Activated CD8-positive, alpha-beta T cell treated with anti-CD3 and anti-CD28 coated beads, Interleukin-2, amount 10 ng/mL, durations not matched to agents 7 days and 5 days (primary cell): ENCODE data around the gene PRKG1. TPM values are rescaled to one million over a fixed set of nuclear protein-coding genes. Genes with fewer than 3 reads are reported as not detected.

Source experiments
- ATAC-seq: fragments of 150-1000 bp; cut with Tn5 transposase; one replicate; pipeline ENCODE4 v1.10.0; 2021; ENCODE audit warnings: moderate library complexity
- CTCF ChIA-PET: fragments of 350-600 bp; sonication (Branson Sonifier 250); formaldehyde crosslinking; loops from one replicate; lab custom pipeline; 2021; ENCODE audit warnings: antibody characterized with exemption; lab: Charles Lee
- POLR2A ChIA-PET: fragments of 350-600 bp; sonication (Branson Sonifier 250); formaldehyde crosslinking; loops from one replicate; lab custom pipeline; 2021; ENCODE audit warnings: antibody characterized with exemption; lab: Charles Lee
- DNase-seq: peaks from one replicate; pipeline ENCODE4 v3.0.0-alpha.2; 2020
- H3K27ac Mint-ChIP-seq: one replicate; pipeline ENCODE4 v1.8.0; 2021; ENCODE audit warnings: mild to moderate bottlenecking, mixed read lengths
- H3K27me3 Mint-ChIP-seq: one replicate; pipeline ENCODE4 v1.8.0; 2021; ENCODE audit warnings: low read depth, mixed read lengths
- H3K36me3 Mint-ChIP-seq: one replicate; pipeline ENCODE4 v1.8.0; 2021; ENCODE audit warnings: low read depth, mixed read lengths
- H3K4me1 Mint-ChIP-seq: one replicate; pipeline ENCODE4 v1.8.0; 2021; ENCODE audit warnings: low read depth, mixed read lengths
- H3K4me3 Mint-ChIP-seq: one replicate; pipeline ENCODE4 v1.8.0; 2021; ENCODE audit warnings: mild to moderate bottlenecking, mixed read lengths
- H3K9me3 Mint-ChIP-seq: one replicate; pipeline ENCODE4 v1.8.0; 2022; ENCODE audit warnings: mixed read lengths; ENCODE audit not compliant: insufficient read depth
- total RNA-seq, 2 experiments: library from RNA; stranded (reverse); gene quantifications; one replicate each; pipeline ENCODE4 v1.2.3, GENCODE V29; 2021

The PRKG1 gene
- total RNA-seq, 2 experiments from 2014 or later: not detected

DNA sequence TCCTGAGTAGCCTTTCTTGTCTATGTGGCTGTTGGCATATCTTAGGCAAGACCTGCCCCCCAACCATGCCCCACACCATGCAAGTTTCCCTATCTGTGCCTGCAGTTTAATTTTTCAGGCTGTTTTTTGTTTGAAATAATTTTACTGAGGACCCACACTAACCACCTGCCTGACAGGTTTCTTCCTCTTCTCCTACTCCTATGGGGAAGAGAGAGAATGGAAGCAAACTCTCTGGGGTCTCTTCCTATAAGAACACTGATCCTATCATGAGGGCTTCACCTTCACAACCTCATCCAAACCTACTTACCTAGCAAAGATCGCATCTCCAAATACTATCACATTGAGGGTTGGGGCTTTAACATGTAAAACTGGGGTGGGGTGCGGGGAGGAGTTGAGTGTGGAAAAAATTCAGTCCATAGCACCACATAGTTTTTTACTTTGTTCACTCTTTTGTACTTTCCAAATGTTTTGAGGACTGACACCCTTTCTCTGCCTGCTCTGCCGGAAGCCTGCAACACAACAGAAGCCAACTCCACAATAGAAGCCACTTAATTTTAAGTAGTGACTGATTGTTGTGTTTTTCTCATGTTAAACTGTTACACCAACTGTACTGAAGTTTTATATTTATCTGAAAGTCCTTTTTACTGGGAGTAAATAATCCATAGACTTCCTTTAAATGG is 692.3 kb downstream of the PRKG1 start:
- H3K27ac Mint-ChIP-seq: no peak overlapping the region
- no peaks in the 10 kb centered on the region for H3K9me3 Mint-ChIP-seq
- ATAC-seq (no peak), DNase-seq (no peak)
- no peaks in the 10 kb centered on the region for H3K36me3 Mint-ChIP-seq
- H3K27me3 Mint-ChIP-seq: no peaks in the 10 kb centered on the region
- no peaks in the 10 kb centered on the region for H3K4me1 Mint-ChIP-seq
- H3K4me3 Mint-ChIP-seq: no peak overlapping the region
- ChIA-PET CTCF (no interaction called here), POLR2A (no interaction called here)

DNA sequence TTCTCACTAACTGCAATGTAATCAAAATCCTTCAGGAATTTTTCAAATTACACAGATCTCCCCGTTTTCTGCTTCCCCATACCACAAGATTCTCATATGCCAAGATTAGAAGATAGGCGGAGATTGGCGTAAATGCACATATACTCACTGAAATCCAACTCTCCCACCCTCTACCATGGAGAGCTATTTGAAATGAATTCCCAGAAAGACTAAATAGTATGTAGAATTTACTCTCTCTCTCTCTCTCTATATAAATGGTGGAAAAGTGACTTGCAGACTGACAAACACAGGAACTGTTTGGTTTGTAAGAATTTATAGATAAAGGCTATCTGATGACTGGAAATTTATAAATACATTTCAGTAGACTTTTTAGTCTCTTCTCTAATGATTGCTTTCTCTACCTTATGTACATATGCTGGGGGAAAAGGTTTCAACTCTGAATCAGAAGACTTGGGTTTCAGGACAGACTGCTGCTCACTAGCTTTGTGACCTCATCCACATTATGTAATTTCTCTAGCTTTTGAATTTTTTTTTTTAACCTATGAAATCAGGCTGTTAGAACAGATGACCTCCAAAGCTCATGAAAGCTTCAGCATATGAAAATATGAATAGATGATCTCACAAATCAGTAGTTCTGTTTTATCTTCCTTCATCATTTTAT is 692.9 kb downstream of the PRKG1 start:
- ChIA-PET CTCF (no interaction called here), POLR2A (no interaction called here)
- H3K27me3 Mint-ChIP-seq: no peaks in the 10 kb centered on the region
- H3K9me3 Mint-ChIP-seq: no peaks in the 10 kb centered on the region
- DNase-seq (no peak), ATAC-seq (no peak)
- H3K27ac Mint-ChIP-seq: no peak overlapping the region
- no peaks in the 10 kb centered on the region for H3K4me1 Mint-ChIP-seq
- no peaks in the 10 kb centered on the region for H3K36me3 Mint-ChIP-seq
- no peak overlapping the region for H3K4me3 Mint-ChIP-seq

DNA sequence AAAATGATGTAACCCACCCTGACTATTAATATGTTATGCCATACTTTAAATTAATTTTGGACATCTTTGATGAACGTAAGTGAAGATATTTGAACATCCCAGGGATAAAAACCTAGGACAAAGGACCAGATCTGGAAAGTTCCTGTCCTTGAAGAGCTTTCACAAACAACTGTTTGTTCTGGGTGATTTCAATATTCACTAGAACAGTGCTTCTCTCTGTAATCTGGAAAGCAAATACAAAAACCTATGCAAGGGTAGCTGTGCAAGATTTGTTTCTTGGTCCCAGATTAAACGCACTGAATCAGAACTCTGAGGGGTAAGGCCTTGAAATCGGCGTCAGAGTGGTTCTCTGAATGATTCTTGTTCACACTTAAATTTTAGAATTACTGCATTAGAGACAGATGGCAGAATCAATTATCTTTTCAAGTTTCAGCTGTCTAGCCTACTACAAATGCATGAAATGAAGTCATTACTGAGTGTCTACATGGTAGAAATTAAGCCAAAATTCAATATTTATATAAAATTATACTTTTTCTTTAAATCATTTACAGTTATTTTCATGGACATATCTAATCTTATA is 694.7 kb downstream of the PRKG1 start:
- Mint-ChIP-seq H3K27me3 (no peaks in the 10 kb centered on the region), H3K27ac (no peak overlapping the region), H3K4me1 (no peaks in the 10 kb centered on the region), H3K36me3 (no peaks in the 10 kb centered on the region), H3K9me3 (no peaks in the 10 kb centered on the region), H3K4me3 (no peak overlapping the region)
- CTCF ChIA-PET: no interaction called here
- DNase-seq (no peak), ATAC-seq (no peak)
- POLR2A ChIA-PET: no interaction called here

DNA sequence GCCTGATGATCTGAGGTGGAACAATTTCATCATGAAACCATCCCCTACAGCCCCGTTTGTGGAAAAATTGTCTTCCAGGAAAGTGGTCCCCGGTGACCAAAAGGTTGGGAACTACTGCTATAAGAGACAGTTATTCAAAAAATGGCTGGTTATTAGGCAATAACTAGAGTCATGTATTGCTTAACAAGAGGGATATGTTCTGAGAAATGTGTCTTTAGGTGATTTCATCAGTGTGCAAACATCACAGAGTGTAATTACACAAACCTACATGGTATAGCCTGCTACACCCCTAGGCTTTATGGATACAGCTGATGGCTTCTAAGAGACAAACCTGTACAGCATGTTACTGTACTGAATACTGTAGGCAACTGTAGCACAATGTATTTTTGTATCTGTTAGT is 696.4 kb downstream of the PRKG1 start:
- H3K4me1 Mint-ChIP-seq: no peaks in the 10 kb centered on the region
- H3K27me3 Mint-ChIP-seq: no peaks in the 10 kb centered on the region
- H3K36me3 Mint-ChIP-seq: no peaks in the 10 kb centered on the region
- ChIA-PET CTCF (no interaction called here), POLR2A (no interaction called here)
- H3K27ac Mint-ChIP-seq: no peak overlapping the region
- DNase-seq (no peak), ATAC-seq (no peak)
- H3K9me3 Mint-ChIP-seq: no peaks in the 10 kb centered on the region
- H3K4me3 Mint-ChIP-seq: no peak overlapping the region

DNA sequence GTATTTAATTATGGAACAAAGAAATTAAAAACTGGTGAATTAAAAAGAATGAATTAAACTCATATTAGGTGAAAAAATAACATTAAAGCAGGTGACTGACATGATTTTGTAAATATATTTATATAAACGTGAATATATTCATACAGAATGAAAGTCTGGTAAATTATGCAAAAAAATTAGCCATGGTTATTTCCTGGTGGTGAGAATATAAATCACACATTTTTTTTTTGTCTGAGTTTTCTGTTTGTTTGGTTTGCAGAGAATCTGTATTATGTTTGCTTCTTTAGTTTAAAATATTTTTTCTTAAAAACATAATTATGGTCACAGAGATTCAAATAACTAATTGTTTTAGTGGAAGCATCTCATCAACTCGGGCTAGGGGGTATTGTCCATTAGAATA is 698.1 kb downstream of the PRKG1 start:
- H3K9me3 Mint-ChIP-seq: no peaks in the 10 kb centered on the region
- no peaks in the 10 kb centered on the region for H3K36me3 Mint-ChIP-seq
- no peak overlapping the region for H3K27ac Mint-ChIP-seq
- ChIA-PET POLR2A (no interaction called here), CTCF (no interaction called here)
- no peaks in the 10 kb centered on the region for H3K4me1 Mint-ChIP-seq
- H3K4me3 Mint-ChIP-seq: no peak overlapping the region
- no peaks in the 10 kb centered on the region for H3K27me3 Mint-ChIP-seq
- ATAC-seq (no peak), DNase-seq (no peak)

DNA sequence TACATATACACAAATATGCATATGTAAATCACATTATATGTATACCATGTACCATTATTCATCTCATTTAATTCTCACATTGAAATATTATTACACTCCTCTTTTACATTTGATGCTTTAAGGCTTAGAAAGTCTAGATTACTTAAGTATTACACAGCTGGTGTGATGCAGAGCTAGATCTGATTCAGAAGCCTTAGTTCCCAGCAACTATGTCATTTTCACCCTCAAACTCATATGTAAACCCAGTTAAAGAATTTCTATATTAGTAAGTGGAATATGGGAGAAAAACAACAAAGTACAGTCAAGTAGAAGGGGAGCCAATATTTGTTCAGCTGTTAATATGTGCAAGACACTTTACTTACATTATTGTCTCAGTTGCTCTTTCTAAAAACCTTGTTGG is 699.4 kb downstream of the PRKG1 start:
- ChIA-PET POLR2A (no interaction called here), CTCF (no interaction called here)
- DNase-seq (no peak), ATAC-seq (no peak)
- H3K27me3 Mint-ChIP-seq: no peaks in the 10 kb centered on the region
- no peaks in the 10 kb centered on the region for H3K36me3 Mint-ChIP-seq
- H3K4me3 Mint-ChIP-seq: no peak overlapping the region
- no peaks in the 10 kb centered on the region for H3K9me3 Mint-ChIP-seq
- H3K27ac Mint-ChIP-seq: no peak overlapping the region
- H3K4me1 Mint-ChIP-seq: no peaks in the 10 kb centered on the region

DNA sequence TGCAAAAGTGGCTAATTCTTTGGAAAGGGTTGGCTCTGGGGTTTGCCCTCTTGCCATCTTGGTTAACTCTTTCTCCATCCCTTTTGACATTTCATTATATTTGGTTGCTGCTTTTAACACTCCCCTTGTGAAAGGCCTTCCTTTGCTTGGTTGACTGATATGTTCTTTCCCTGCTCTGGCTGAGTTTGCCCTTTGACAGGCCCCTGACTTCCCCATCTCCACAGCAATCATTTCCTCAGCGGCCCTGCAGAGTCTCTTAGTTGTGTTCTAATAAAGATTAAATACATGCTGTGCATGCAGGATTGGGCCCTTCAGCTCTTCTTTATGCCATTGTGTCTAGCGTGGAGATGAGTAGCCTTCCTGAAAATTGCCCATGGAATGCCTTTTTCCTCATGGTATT is 709.7 kb downstream of the PRKG1 start:
- POLR2A ChIA-PET: no interaction called here
- CTCF ChIA-PET: no interaction called here
- no peak for ATAC-seq
- Mint-ChIP-seq H3K27me3 (no peaks in the 10 kb centered on the region), H3K36me3 (no peaks in the 10 kb centered on the region), H3K9me3 (no peaks in the 10 kb centered on the region), H3K4me1 (no peaks in the 10 kb centered on the region), H3K27ac (no peak overlapping the region), H3K4me3 (no peak overlapping the region)
- no peak for DNase-seq

DNA sequence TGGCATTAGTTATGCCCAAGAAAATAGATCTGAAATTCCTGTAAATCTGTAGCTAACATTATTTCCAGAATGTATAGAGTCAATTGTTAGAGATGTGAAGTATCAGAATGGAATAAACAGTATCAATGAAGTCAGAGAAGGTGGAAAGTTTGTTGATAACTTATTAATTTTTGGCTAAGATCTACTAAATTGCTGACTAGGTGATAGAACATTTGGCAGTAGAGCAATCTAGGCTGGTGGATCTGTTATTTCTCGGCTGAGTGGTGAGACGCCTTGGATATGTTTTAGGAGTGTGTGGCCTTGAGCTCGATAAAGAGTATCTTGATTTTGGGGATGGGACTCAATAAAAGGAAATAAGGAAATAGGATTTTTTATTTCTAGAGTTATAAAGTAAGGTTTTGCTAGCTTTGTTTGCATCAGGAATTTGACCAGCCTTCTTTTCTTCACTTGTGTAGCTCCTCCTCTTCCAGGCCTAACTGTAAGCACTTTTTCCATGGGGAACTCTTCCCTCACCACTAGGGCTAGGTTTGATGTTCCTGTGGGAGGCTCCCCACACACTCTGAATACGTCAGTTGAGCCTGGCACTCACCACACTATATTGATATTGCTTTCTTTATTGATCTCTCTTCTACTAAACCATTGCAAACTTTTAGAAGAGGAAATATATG is 711.9 kb downstream of the PRKG1 start:
- H3K4me1 Mint-ChIP-seq: no peaks in the 10 kb centered on the region
- H3K4me3 Mint-ChIP-seq: no peak overlapping the region
- H3K27ac Mint-ChIP-seq: no peak overlapping the region
- no peaks in the 10 kb centered on the region for H3K27me3 Mint-ChIP-seq
- ChIA-PET POLR2A (no interaction called here), CTCF (no interaction called here)
- H3K9me3 Mint-ChIP-seq: no peaks in the 10 kb centered on the region
- no peak for DNase-seq
- no peak for ATAC-seq
- H3K36me3 Mint-ChIP-seq: no peaks in the 10 kb centered on the region

DNA sequence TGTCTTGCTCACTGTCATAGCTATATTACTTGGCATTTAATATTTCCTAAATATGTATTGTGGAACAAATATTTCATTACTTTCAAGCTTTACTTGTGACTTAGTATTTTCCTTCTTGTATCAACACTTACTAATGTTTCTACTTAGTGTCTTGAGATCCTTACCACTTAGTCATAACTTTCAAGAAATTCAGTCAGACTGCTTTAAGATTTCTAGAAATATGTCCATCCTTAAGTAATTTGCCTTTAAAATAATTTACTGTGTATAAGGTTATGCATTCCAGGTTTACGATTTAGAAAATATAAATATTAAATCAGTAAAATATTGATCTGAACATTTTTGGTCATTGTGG is 712.4 kb downstream of the PRKG1 start:
- Mint-ChIP-seq H3K27ac (no peak overlapping the region), H3K4me3 (no peak overlapping the region), H3K4me1 (no peaks in the 10 kb centered on the region), H3K9me3 (no peaks in the 10 kb centered on the region), H3K27me3 (no peaks in the 10 kb centered on the region), H3K36me3 (no peaks in the 10 kb centered on the region)
- DNase-seq (no peak), ATAC-seq (no peak)
- ChIA-PET POLR2A (no interaction called here), CTCF (no interaction called here)

DNA sequence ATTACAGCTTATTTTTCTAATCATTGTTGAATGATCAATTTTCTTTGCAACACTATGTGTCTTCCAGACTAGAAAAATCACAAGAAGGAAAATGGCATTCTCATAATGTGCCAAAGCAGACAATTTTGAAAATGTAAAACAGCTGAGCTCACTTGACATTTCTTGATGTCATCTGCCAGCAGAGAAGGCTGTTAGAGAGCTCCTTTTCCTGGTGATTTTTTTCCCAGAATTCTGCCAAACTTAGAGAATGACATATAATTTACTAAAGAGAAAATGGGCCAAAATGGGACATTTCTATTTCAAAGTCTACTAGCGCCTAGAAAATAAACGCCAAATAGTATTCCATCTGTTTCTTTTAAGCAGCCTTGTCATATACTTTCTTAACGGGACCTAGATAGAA is 714.0 kb downstream of the PRKG1 start:
- no peak for ATAC-seq
- POLR2A ChIA-PET: no interaction called here

DNA sequence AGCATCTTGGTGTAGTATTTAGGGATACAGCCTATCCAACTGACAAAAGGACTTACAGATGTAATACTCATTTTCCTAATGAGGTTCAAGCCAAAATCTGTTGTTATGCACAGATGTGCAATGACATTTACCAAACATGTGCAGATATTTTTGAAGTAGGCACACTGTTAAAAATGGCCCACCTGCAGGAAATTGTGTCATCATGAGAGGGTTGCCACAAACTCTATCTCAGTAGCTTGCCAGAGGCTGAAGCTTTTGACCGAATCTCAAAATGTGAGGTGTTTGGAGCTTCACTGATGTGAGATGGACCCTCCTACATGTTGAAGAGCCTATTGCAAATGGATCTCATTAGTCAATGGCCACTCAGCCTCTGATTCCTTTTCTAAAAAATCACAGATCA is 714.8 kb downstream of the PRKG1 start:
- Mint-ChIP-seq H3K9me3 (peaks cover 6% of the 10 kb centered on the region), H3K27me3 (no peaks in the 10 kb centered on the region), H3K36me3 (no peaks in the 10 kb centered on the region), H3K27ac (no peak overlapping the region), H3K4me1 (no peaks in the 10 kb centered on the region), H3K4me3 (no peak overlapping the region)
- DNase-seq (no peak), ATAC-seq (no peak)
- ChIA-PET CTCF (no interaction called here), POLR2A (no interaction called here)

More for the DNA sequence above, 714.0 kb downstream of the PRKG1 start:
- Mint-ChIP-seq H3K9me3 (peaks cover 4% of the 10 kb centered on the region), H3K4me3 (no peak overlapping the region), H3K27me3 (no peaks in the 10 kb centered on the region), H3K4me1 (no peaks in the 10 kb centered on the region), H3K27ac (no peak overlapping the region), H3K36me3 (no peaks in the 10 kb centered on the region)
- no peak for DNase-seq
- CTCF ChIA-PET: no interaction called here

DNA sequence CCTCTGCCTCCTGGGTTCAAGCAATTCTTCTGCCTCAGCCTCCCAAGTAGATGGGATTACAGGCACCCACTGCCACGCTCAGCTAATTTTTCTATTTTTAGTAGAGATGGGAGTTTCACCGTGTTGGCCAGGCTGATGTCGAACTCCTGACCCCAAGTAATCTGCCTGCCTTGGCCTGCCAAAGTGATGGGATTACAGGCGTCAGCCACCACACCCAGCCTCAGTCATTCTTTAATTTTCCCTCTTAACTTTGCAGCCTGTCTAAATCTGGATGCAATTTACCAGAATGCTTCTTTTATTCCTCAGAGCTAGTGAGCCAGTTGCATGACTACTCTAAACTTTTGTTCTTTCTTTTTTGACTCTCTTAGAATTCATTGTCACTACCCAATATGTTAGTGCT is 715.6 kb downstream of the PRKG1 start:
- Mint-ChIP-seq H3K36me3 (no peaks in the 10 kb centered on the region), H3K4me1 (no peaks in the 10 kb centered on the region), H3K4me3 (no peak overlapping the region), H3K9me3 (peaks cover 6% of the 10 kb centered on the region), H3K27me3 (no peaks in the 10 kb centered on the region), H3K27ac (no peak overlapping the region)
- CTCF ChIA-PET: no interaction called here
- ATAC-seq: no peak
- POLR2A ChIA-PET: no interaction called here
- DNase-seq: no peak
